RCC 7860 (cell line): Measurements from ENCODE around the gene IMPG2.

ENCODE experiments used
- DNase-seq: peaks from one replicate; pipeline ENCODE4 v3.0.0-alpha.2; 2015; ENCODE audit warnings: low spot score
- FAIRE-seq: peaks from 2 replicates; lab custom pipeline; 2012; peaks lifted over from hg19 to GRCh38; lab: Jason Lieb, UNC

The IMPG2 gene

DNA sequence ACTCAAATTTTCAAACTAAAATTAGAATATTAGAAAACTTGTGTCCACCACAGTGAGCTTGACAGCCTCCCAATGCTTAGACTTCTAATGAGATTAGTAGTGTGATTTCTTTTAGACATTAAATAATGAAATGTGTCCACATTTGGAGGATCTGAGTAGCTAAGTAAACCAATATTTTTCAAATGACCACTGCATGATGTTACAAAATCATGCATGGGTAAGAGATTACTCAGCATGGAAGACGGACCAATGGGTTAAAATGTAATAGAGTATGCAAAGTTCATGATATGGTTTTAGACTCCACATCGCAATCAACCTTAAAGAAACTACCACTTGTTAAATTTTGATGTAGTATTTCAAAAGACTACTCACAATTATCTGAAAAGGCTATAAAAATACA lies 130.6 kb downstream of the IMPG2 start:
- DNase-seq, result peak; percentile 80
- peak; percentile 96 for FAIRE-seq

DNA sequence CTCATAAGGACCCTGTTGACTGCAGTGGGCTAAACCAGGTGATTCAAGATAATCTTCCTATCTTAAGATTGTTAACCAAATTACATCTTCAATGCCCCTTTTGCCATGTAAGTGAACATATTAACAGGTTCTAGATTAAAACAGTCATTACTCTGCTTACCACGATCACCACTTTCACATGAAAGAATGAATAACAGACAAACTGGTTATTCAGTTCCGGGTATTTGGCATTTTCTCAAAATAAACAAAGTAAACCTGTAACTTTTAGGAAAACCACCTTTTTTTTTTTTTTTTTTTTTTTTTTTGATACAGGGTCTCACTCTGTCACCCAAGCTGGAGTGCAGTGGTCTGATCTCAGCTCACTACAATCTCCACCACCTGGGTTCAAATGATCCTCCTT lies 131.2 kb downstream of the IMPG2 start:
- DNase-seq (no peak), FAIRE-seq (no peak)

DNA sequence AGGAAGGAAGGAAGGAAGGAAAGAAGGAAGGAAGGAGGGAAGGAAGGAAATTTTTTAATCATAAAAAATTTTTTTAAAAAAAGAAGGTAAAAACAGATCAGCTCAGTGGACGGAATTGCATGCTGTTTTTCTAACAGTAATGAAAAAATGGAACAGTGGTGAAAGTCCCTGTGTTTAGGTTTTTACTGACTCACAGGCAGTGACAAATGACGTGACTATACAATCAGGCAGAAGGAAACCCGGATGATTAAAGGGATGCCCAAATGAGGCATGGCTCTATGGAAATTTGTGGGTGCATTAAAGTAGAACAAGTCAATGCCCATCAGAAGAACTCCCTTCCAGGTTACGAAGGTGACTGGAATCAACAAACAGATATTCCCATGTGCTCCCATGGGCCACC lies 135.0 kb downstream of the IMPG2 start:
- DNase-seq, result no peak

DNA sequence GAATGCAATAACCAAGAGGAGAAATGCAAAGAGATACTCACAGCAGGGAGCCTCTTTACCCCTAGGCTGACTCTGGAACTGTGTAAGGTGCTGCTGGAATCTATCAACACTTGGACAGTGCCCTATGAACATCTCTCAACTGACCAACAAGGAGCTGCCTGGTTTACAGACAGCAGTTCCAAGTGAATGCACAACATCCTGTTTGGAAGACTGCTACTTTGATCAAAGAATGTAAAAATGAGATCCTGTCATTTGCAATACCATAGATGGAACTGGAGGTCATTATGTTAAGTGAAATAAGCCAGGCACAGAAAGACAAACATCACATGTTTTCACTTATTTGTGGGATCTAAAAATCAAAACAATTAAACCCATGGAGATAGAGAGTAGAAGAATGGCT lies 136.3 kb downstream of the IMPG2 start:
- no peak for DNase-seq
- no peak for FAIRE-seq

More for the DNA sequence above, 135.0 kb downstream of the IMPG2 start:
- no peak for FAIRE-seq

DNA sequence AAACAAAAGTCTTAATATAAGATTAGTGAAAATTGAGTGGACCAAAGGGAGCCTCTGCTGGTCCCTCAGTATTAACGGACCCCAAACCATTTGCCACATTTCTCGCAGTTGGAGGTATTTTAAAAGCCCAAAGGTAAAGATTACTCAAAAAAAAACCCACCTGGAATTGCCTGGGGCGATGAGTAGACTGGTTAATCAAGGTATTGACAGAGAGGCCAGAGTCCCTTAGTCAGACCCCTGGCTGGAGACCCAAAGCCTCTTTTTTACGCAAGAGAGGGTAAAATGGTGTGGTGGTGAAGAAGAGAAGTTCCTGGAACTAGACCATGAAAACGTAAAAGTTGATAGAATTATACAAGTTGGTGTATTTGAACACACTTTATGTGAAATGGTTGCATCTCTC lies 137.2 kb downstream of the IMPG2 start:
- FAIRE-seq (no peak), DNase-seq (no peak)

DNA sequence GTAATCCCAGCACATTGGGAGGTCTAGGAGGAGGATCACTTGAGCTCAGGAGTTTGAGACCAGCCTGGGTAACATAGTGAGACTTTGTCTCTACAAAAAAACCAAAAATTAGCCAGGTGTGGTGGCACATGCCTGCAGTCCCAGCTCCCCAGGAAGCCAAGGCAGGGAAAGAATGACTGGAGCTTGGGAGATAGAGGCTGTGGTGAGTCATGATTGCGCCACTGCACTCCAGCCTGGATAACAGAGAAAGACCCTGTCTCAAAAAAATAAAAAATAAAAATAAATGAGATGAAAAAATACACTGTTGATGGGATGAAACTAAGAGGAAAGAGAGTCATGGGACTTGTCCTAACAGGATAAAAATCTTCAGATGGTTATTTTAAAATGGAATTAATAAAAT lies 137.6 kb downstream of the IMPG2 start:
- FAIRE-seq, result no peak

DNA sequence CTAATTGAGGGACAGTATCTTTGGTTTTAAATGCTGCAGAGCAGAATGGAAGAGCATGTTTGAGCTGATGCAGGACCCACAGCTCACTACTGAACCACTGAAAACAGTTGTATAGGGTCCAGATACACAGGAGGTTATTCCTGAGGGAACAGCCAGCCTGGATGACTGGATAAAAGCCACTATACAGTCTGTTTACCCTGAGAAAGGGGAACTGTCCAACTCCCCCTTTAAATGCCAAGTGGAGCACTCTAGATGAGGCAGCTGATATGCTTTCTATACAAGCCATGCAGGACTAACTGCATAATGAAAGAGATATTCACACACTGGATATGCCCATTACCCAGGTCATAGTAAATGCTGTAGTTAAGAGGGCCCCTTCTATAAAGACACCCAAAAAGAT lies 138.6 kb downstream of the IMPG2 start:
- DNase-seq (no peak), FAIRE-seq (no peak)

More for the DNA sequence above, 137.6 kb downstream of the IMPG2 start:
- no peak for DNase-seq

DNA sequence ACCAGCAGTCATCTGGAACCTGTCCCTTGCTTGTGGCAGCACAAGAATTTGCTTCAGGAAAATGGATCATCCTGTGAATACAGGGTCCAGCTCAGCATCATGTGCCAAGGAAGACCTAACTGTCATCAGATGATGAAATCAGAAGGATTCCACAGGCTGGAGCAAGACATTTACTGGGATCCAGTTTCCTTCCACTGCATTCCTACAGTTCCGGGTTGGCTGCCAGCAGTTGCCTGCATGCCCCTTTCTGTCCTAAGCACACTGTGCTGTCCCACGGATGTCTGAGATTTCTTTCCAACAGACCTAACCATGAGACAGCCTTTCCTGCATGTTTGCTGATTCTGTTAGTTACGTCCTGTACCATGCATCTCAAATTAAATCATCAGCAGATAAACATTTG lies 140.7 kb downstream of the IMPG2 start:
- FAIRE-seq, result no peak
- DNase-seq, result peak; percentile 14

DNA sequence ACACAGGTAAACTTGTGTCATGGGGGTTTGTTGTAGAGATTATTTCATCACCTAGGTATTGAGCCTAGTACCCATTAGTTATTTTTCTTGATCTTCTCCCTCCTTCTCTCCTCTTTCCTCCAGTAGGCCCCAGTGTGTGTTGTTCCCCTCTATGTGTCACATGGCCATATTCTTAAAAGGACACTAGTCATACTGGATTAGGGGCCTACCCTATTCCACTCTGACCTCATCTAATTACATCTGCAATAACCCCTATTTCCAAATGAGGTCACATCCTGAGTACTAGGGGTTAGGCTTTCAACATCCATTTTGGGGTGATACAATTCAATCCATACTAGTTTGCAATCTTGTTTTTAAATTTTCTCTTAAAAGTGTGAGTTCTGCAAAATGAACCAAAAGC lies 142.8 kb downstream of the IMPG2 start:
- DNase-seq (no peak), FAIRE-seq (no peak)
